ENCODE measurements around the gene SLC8A2.

DNA sequence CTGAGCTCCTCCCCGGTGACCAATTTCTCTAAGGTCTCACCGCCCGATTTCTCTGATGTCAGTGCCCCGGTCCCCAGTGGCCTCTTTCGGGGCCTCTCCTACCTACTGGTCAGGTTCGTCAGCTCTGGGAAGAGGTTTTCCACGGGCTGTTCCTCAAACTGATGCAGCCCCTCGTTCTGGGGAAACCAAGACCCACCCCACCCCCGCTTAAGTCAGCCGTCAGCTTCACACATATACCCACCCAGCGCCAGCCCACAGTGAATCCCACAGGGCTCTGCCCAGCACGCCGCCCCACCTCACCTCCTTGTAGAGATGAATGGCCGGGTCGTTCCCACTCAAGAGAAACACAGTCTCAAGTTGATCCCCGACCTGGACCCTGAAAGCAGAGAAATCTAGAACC, 9.0 kb upstream of the SLC8A2 start:
- TF ChIP-seq, protein P1, sequence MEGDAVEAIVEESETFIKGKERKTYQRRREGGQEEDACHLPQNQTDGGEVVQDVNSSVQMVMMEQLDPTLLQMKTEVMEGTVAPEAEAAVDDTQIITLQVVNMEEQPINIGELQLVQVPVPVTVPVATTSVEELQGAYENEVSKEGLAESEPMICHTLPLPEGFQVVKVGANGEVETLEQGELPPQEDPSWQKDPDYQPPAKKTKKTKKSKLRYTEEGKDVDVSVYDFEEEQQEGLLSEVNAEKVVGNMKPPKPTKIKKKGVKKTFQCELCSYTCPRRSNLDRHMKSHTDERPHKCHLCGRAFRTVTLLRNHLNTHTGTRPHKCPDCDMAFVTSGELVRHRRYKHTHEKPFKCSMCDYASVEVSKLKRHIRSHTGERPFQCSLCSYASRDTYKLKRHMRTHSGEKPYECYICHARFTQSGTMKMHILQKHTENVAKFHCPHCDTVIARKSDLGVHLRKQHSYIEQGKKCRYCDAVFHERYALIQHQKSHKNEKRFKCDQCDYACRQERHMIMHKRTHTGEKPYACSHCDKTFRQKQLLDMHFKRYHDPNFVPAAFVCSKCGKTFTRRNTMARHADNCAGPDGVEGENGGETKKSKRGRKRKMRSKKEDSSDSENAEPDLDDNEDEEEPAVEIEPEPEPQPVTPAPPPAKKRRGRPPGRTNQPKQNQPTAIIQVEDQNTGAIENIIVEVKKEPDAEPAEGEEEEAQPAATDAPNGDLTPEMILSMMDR (IDR thresholded peaks at IDR 0.05): no peak
- no peak for TF ChIP-seq POLR2A (IDR thresholded peaks at IDR 0.05)
